Measurements from ENCODE around the gene MTFR1L. TPM values are rescaled to one million over a fixed set of nuclear protein-coding genes. Genes with fewer than 3 reads are reported as not detected.
A peak's percentile ranks its signal among the peaks of the same experiment; 100 is the strongest.

MTFR1L gene
- total RNA-seq: 74.3 to 76.6 TPM (median 74.7 TPM) in 3 replicates

GRCh38 chr1:25819491-25820246 lies at the start of gene MTFR1L:
Gene MTFR1L, plus strand, starts transcription at chr1:25819954. Its CDS starts 3,151 bp downstream, at chr1:25823105.
- TF ChIP-seq, protein P1, sequence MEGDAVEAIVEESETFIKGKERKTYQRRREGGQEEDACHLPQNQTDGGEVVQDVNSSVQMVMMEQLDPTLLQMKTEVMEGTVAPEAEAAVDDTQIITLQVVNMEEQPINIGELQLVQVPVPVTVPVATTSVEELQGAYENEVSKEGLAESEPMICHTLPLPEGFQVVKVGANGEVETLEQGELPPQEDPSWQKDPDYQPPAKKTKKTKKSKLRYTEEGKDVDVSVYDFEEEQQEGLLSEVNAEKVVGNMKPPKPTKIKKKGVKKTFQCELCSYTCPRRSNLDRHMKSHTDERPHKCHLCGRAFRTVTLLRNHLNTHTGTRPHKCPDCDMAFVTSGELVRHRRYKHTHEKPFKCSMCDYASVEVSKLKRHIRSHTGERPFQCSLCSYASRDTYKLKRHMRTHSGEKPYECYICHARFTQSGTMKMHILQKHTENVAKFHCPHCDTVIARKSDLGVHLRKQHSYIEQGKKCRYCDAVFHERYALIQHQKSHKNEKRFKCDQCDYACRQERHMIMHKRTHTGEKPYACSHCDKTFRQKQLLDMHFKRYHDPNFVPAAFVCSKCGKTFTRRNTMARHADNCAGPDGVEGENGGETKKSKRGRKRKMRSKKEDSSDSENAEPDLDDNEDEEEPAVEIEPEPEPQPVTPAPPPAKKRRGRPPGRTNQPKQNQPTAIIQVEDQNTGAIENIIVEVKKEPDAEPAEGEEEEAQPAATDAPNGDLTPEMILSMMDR (IDR thresholded peaks at IDR 0.05; ENCODE audit: unreplicated experiment): no peak
- peak; percentile 71 to 85 for DNase-seq (ENCODE audit: low spot score in 2 of 2, unreplicated experiment in 2 of 2)
- Mint-ChIP-seq H3K4me3 (peak within 1 kb of the TSS; percentile 97), H3K9me3 (no peaks in the 10 kb centered on the region), H3K27me3 (ENCODE audit: low read depth) (no peaks in the 10 kb centered on the region), H3K27ac (peak within 1 kb of the TSS; percentile 99), H3K4me1 (peaks cover 34% of the 10 kb centered on the region), H3K36me3 (peaks cover 7% of the 10 kb centered on the region)

- H3K4me1 Mint-ChIP-seq: peaks cover 59% of the 10 kb centered on the region
- TF ChIP-seq, protein P1 (IDR thresholded peaks at IDR 0.05; ENCODE audit: unreplicated experiment): no peak
These were observed 49.1 kb upstream of the MTFR1L start for GRCh38 chr1:25770541-25771220.

DNA sequence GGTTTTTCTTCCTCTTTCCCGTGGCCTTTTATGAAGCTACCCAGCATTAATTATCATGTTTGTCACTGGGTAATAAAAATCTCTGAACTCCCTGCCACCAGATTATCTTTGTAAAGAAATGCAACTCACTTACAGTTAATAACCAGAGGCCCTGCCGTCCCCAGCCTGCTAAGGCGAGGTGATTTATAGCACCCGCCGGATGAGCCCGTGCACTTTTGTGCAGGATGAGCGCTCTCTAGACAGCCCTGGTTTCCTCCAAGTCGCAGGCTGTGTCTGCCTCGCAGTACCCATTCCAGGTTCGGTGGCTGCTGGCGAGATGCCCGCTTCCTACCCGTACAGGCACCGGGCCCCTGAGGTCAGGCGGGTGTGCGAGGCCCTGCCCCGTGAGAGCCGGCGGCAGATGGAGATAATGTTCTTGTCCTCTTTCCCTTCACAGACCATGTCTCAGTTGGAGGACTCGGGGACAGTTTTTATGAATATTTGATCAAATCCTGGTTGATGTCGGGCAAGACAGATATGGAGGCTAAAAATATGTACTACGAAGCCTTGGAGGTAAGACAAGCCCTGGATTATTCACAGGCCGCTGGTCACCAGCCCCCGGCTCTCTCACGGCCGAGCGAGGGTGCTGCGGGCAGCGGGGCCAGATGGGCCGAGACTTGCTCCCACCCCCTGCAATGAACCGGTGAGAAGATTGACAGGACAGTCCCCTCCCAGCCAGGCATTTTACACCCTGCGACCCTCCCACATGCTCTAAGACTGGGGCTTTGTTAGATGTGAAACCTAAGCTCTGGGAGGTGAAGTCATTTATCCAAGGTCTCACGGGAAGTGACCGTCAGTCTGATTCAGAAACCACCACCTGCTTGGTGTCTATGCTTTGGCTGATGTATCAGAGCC lies 48.3 kb upstream of the MTFR1L start:
- DNase-seq (ENCODE audit: low spot score in 2 of 2, unreplicated experiment in 2 of 2): peak in 1 of 2 experiments; percentile 53
- H3K4me1 Mint-ChIP-seq: peaks cover 54% of the 10 kb centered on the region
- H3K36me3 Mint-ChIP-seq: no peaks in the 10 kb centered on the region
- TF ChIP-seq, protein P1 (IDR thresholded peaks at IDR 0.05; ENCODE audit: unreplicated experiment): no peak
- no peaks in the 10 kb centered on the region for H3K9me3 Mint-ChIP-seq
- peak overlapping the region; percentile 7 for H3K27ac Mint-ChIP-seq
- H3K4me3 Mint-ChIP-seq: peak overlapping the region; percentile 9
- peaks cover 49% of the 10 kb centered on the region for H3K27me3 Mint-ChIP-seq (ENCODE audit: low read depth)

More at GRCh38 chr1:25770541-25771220, 49.1 kb upstream of the MTFR1L start:
- H3K27ac Mint-ChIP-seq: peak overlapping the region; percentile 7
- no peaks in the 10 kb centered on the region for H3K9me3 Mint-ChIP-seq
- no peaks in the 10 kb centered on the region for H3K36me3 Mint-ChIP-seq
- no peak for DNase-seq (ENCODE audit: low spot score in 2 of 2, unreplicated experiment in 2 of 2)
- H3K27me3 Mint-ChIP-seq (ENCODE audit: low read depth): peaks cover 48% of the 10 kb centered on the region
- peak overlapping the region; percentile 9 for H3K4me3 Mint-ChIP-seq

DNA sequence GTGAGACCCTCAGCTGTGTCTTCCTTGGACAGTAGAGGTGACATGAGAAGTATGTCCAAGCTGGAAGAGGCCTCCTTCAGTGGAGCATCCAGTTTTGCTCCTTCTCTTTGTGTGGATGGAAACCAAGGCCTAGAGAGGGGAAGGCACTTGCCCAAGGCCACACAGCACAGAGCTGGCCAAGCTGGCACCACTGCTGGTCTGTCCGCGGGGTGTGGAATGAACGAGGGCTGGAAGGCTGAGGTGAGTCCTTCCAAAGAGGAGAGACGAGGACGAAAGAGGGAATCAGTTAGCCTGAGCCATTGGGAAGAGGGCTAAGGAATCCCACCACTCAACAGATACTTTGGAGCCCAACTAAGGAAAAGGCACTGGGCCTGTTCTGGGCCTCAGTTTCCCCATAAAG lies 47.6 kb upstream of the MTFR1L start:
- Mint-ChIP-seq H3K4me3 (no peak overlapping the region), H3K27me3 (ENCODE audit: low read depth) (peaks cover 54% of the 10 kb centered on the region), H3K4me1 (peaks cover 54% of the 10 kb centered on the region), H3K27ac (no peak overlapping the region), H3K9me3 (no peaks in the 10 kb centered on the region), H3K36me3 (no peaks in the 10 kb centered on the region)
- TF ChIP-seq, protein P1 (IDR thresholded peaks at IDR 0.05; ENCODE audit: unreplicated experiment): no peak
- no peak for DNase-seq (ENCODE audit: low spot score in 2 of 2, unreplicated experiment in 2 of 2)

DNA sequence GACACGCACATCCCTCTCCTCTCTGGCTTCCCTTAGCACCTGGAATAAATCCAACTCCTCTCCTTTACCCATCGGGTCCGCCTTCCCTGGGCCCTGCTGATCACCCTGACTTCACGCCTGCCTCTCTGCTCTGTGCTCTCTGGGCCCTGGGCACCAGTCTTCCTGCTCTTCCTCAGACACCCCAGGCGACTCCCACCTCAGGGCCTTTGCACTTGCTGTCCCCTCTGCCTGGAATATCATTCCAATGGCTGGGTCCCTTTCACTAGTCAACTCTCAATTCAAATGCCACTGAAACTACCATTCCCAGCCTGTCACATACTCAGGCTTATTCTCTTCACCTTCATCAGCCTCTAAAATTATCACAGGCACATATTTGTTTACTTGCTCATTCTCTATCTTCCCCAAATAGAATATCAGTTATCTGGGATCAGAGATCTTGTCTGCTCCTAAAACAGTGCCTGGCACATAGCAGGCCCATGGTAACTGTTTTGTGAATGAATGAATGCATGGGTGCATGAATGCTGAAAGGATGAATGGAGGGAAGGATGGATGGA lies 47.0 kb upstream of the MTFR1L start:
- H3K27ac Mint-ChIP-seq: no peak overlapping the region
- DNase-seq (ENCODE audit: low spot score in 2 of 2, unreplicated experiment in 2 of 2): no peak
- peaks cover 54% of the 10 kb centered on the region for H3K4me1 Mint-ChIP-seq
- no peaks in the 10 kb centered on the region for H3K9me3 Mint-ChIP-seq
- H3K27me3 Mint-ChIP-seq (ENCODE audit: low read depth): peaks cover 60% of the 10 kb centered on the region
- no peak overlapping the region for H3K4me3 Mint-ChIP-seq
- no peaks in the 10 kb centered on the region for H3K36me3 Mint-ChIP-seq
- TF ChIP-seq, protein P1 (IDR thresholded peaks at IDR 0.05; ENCODE audit: unreplicated experiment): no peak
